Endothelial cell of umbilical vein (primary cell): ENCODE measurements around the gene RBM20. TPM values are rescaled to one million over a fixed set of nuclear protein-coding genes. Genes with fewer than 3 reads are reported as not detected.

Experiments used
- BruUV-seq: library from RNA; stranded (reverse); fragments of 400-500 nt; replicated peaks from 2 replicates; lab custom pipeline; 2021; lab: Mats Ljungman, UMichigan
- CTCF ChIA-PET: fragments of 300-600, 350-600 bp; sonication (Branson Sonifier 250); formaldehyde crosslinking; loops from one replicate; lab custom pipeline; 2021; ENCODE audit warnings: antibody characterized with exemption, inconsistent platforms; lab: Charles Lee
- POLR2A ChIA-PET: fragments of 300-600, 350-600 bp; sonication (Branson Sonifier 250); formaldehyde crosslinking; loops from one replicate; lab custom pipeline; 2021; ENCODE audit warnings: antibody characterized with exemption, inconsistent platforms; lab: Charles Lee
- DNase-seq: peaks from one replicate; pipeline ENCODE4 v3.0.0-alpha.2; 2011; ENCODE audit warnings: low read depth, low spot score
- FAIRE-seq: peaks from 2 replicates; lab custom pipeline; 2011; peaks lifted over from hg19 to GRCh38; lab: Jason Lieb, UNC
- H2AFZ ChIP-seq: 2 replicates; pipeline ENCODE4 v1.6.0; 2012; ENCODE audit warnings: low read depth, low read length, control low read depth, inconsistent platforms
- H3K27ac ChIP-seq: 2 replicates; pipeline ENCODE4 v1.5.1; 2011; ENCODE audit warnings: low read depth, mild to moderate bottlenecking, control low read depth, low read length, moderate library complexity; ENCODE audit not compliant: insufficient read depth
- H3K27me3 ChIP-seq, 2 experiments: 2 replicates each; pipeline versions ENCODE4 v1.6.0 to v1.6.1; 2011; ENCODE audit warnings: low read length in 2 of 2, mixed read lengths in 1 of 2; ENCODE audit not compliant: control insufficient read depth in 2 of 2, insufficient read depth in 2 of 2
- H3K36me3 ChIP-seq, 2 experiments: 2 replicates in 1 of 2; 3 replicates in 1 of 2; pipeline ENCODE4 v1.5.1; 2011; ENCODE audit warnings: low read length in 2 of 2, mild to moderate bottlenecking in 1 of 2, moderate library complexity in 1 of 2; ENCODE audit not compliant: control insufficient read depth in 2 of 2, insufficient read depth in 2 of 2; ENCODE audit errors: extremely low read depth in 1 of 2
- H3K4me1 ChIP-seq: 3 replicates; pipeline ENCODE4 v1.5.1; 2011; ENCODE audit warnings: mild to moderate bottlenecking, low read length; ENCODE audit not compliant: control insufficient read depth, insufficient read depth; ENCODE audit errors: extremely low read depth
- H3K4me2 ChIP-seq: 2 replicates; pipeline ENCODE4 v1.6.1; 2011; ENCODE audit warnings: low read length, control low read depth, mixed read lengths; ENCODE audit not compliant: insufficient read depth
- H3K4me3 ChIP-seq, 3 experiments: fragments of 200-600 bp in 1 of 3; sonication (generic), shearing (Covaris generic) in 1 of 3; replicated peaks in 1 of 3; 2 replicates each; pipeline ENCODE4 v1.5.1; 2011 to 2016; ENCODE audit warnings: control low read depth in 3 of 3, low read length in 3 of 3, mild to moderate bottlenecking in 2 of 3, inconsistent platforms in 1 of 3, low read depth in 1 of 3, moderate library complexity in 1 of 3; ENCODE audit not compliant: insufficient read depth in 1 of 3
- H3K79me2 ChIP-seq: 2 replicates; pipeline ENCODE4 v1.6.0; 2012; ENCODE audit warnings: low read length, inconsistent platforms; ENCODE audit not compliant: control insufficient read depth, insufficient read depth
- H3K9ac ChIP-seq: replicated peaks from 2 replicates; pipeline ENCODE3; 2011; ENCODE audit warnings: low read length, control low read depth; ENCODE audit not compliant: insufficient read depth; ENCODE audit errors: extremely low read depth
- H3K9me1 ChIP-seq: replicated peaks from 3 replicates; pipeline ENCODE4 v1.6.0; 2011; ENCODE audit warnings: mild to moderate bottlenecking, low read length; ENCODE audit not compliant: control insufficient read depth, insufficient read depth; ENCODE audit errors: extremely low read depth
- H3K9me3 ChIP-seq: replicated peaks from 2 replicates; pipeline ENCODE4 v1.5.1; 2012; ENCODE audit warnings: low read length, inconsistent platforms; ENCODE audit not compliant: control insufficient read depth, insufficient read depth
- H4K20me1 ChIP-seq: replicated peaks from 2 replicates; pipeline ENCODE3; 2011; ENCODE audit warnings: mild to moderate bottlenecking, low read length; ENCODE audit not compliant: control insufficient read depth, insufficient read depth; ENCODE audit errors: extremely low read depth
- EZH2 ChIP-seq: IDR thresholded peaks from 2 replicates; pipeline ENCODE4 v1.6.1; 2012; ENCODE audit warnings: borderline replicate concordance, low read depth, mild to moderate bottlenecking, moderate library complexity, low read length, inconsistent platforms; ENCODE audit not compliant: severe bottlenecking
- FOS ChIP-seq: IDR thresholded peaks from 2 replicates; pipeline ENCODE4 v1.6.1; 2011; ENCODE audit warnings: mild to moderate bottlenecking, low read length, moderate library complexity, borderline replicate concordance; ENCODE audit not compliant: insufficient read depth
- GATA2 ChIP-seq: IDR thresholded peaks from 2 replicates; pipeline ENCODE4 v1.7.0; 2011; ENCODE audit warnings: low read depth, mild to moderate bottlenecking, moderate library complexity, mixed read lengths, low read length; ENCODE audit not compliant: insufficient read length, insufficient read depth
- JUN ChIP-seq: IDR thresholded peaks from 2 replicates; pipeline ENCODE4 v1.6.1; 2011; ENCODE audit warnings: borderline replicate concordance, low read depth; ENCODE audit not compliant: insufficient read length, insufficient read depth
- MAX ChIP-seq: IDR thresholded peaks from 2 replicates; pipeline ENCODE4 v1.6.1; 2011; ENCODE audit not compliant: insufficient read depth, insufficient read length
- MYC ChIP-seq: IDR thresholded peaks from one replicate; pipeline ENCODE4 v1.6.1; 2011; ENCODE audit warnings: mild to moderate bottlenecking, low read depth, low read length
- POLR2A ChIP-seq: IDR thresholded peaks from 2 replicates; pipeline ENCODE4 v1.6.1; 2012; ENCODE audit warnings: low read depth, mild to moderate bottlenecking, control low read depth, low read length
- POLR2AphosphoS5 ChIP-seq: IDR thresholded peaks from 2 replicates; pipeline ENCODE4 v1.6.1; 2012; ENCODE audit warnings: low read depth, mild to moderate bottlenecking, control low read depth, low read length, moderate library complexity; ENCODE audit not compliant: insufficient read depth
- dilution Hi-C: fragments of 300-500 bp; cut with MboI; formaldehyde crosslinking; loops from one replicate; pipeline ENCODE4 v1.15.0; 2019; ENCODE audit warnings: low sequenced_read_pairs; ENCODE audit not compliant: extremely low pct_ligation_motif_present
- intact Hi-C: fragments of 100-400 bp; cut with micrococcal nuclease; formaldehyde crosslinking; loops from one replicate; pipeline ENCODE4 v1.10.0; 2022
- polyA plus RNA-seq, 4 experiments: library from polyadenylated mRNA; depleted of rRNA in 3 of 4; stranded (reverse) in 3 of 4; unstranded in 1 of 4; fragments of >200 nt; gene quantifications; 2 replicates each; pipeline versions ENCODE4 v1.2.1 to v1.2.3, GENCODE V29; 2011 to 2012; ENCODE audit warnings: missing spikeins in 1 of 4
- total RNA-seq: library from RNA; stranded (reverse); gene quantifications from 2 replicates; pipeline ENCODE4 v1.2.3, GENCODE V29; 2021
- TF ChIP-seq, protein P1 (sequence below), 2 donors: IDR thresholded peaks; 1 replicate in 1 of 2; 2 replicates in 1 of 2; pipeline ENCODE4 v1.5.1; 2011; ENCODE audit warnings: low read length in 2 of 2, mild to moderate bottlenecking in 2 of 2, moderate library complexity in 2 of 2, control low read depth in 1 of 2, inconsistent platforms in 1 of 2, low read depth in 1 of 2; ENCODE audit not compliant: insufficient read depth in 1 of 2; ENCODE audit errors: extremely low read depth in 1 of 2

RBM20 gene
- total and polyA plus RNA-seq, 2 donors (not counting 3 experiments of a cell fraction or from before 2014, with no cell fraction given), result 0.04 TPM; not detected in 1

GRCh38 chr10:110793128-110793812 is 149.1 kb downstream of the RBM20 start:
- DNase-seq (no peak), FAIRE-seq (no peak)
- Histone ChIP-seq H3K4me2 (no peak overlapping the region), H3K9me3 (no peaks in the 10 kb centered on the region), H3K27ac (no peak overlapping the region), H3K27me3 (peaks cover 9 to 14% of the 10 kb centered on the region in 2 experiments), H3K36me3 (no peaks in the 10 kb centered on the region), H3K9ac (no peak overlapping the region), H3K4me3 (no peak overlapping the region), H3K4me1 (no peaks in the 10 kb centered on the region), H3K9me1 (no peaks in the 10 kb centered on the region), H2AFZ (no peak overlapping the region), H4K20me1 (no peaks in the 10 kb centered on the region), H3K79me2 (no peaks in the 10 kb centered on the region)
- TF ChIP-seq GATA2, result no peak
- no peak for TF ChIP-seq FOS
- TF ChIP-seq, protein P1, sequence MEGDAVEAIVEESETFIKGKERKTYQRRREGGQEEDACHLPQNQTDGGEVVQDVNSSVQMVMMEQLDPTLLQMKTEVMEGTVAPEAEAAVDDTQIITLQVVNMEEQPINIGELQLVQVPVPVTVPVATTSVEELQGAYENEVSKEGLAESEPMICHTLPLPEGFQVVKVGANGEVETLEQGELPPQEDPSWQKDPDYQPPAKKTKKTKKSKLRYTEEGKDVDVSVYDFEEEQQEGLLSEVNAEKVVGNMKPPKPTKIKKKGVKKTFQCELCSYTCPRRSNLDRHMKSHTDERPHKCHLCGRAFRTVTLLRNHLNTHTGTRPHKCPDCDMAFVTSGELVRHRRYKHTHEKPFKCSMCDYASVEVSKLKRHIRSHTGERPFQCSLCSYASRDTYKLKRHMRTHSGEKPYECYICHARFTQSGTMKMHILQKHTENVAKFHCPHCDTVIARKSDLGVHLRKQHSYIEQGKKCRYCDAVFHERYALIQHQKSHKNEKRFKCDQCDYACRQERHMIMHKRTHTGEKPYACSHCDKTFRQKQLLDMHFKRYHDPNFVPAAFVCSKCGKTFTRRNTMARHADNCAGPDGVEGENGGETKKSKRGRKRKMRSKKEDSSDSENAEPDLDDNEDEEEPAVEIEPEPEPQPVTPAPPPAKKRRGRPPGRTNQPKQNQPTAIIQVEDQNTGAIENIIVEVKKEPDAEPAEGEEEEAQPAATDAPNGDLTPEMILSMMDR (IDR thresholded peaks at IDR 0.05; ENCODE audit: extremely low read depth in 1 of 2, insufficient read depth in 1 of 2, low read depth in 1 of 2, low read length in 2 of 2), result no peak
- TF ChIP-seq MYC, result no peak
- no peak for TF ChIP-seq EZH2
- no peak for TF ChIP-seq POLR2AphosphoS5
- no peak for TF ChIP-seq JUN
- no peak for TF ChIP-seq POLR2A
- no peak for TF ChIP-seq MAX
- dilution Hi-C loops, result no loop called here
- intact Hi-C loops, result no loop called here
- POLR2A ChIA-PET, result no interaction called here
- BruUV-seq, result no TSS peak
- CTCF ChIA-PET, result interaction anchor here (0.9 to 3.5 kb wide), 2 partner anchors 10 to 48 kb away, joined by 3 to 9 read pairs; no protein-coding TSS in a partner anchor
